K562 (cell line): ENCODE results near the gene FIBP. TPM values are rescaled to one million over a fixed set of nuclear protein-coding genes. Genes with fewer than 3 reads are reported as not detected.
A peak's percentile ranks its signal among the peaks of the same experiment; 100 is the strongest.

Experiments
- ATAC-seq: fragments of 200-7000 bp; cut with Tn5 transposase; 3 replicates; pipeline ENCODE4 v1.9.1; 2020; ENCODE audit warnings: moderate library complexity
- BruUV-seq: library from RNA; stranded (reverse); fragments of 400-500 nt; replicated peaks from 2 replicates; lab custom pipeline; 2021; lab: Mats Ljungman, UMichigan
- CTCF ChIA-PET: fragments of 300-600 bp; formaldehyde crosslinking; extraction: SDS; loops from one replicate; lab custom pipeline; 2021; ENCODE audit warnings: low intra/inter-chr PET ratio; lab: Yijun Ruan, JAX
- POLR2A ChIA-PET: fragments of 300-600, 350-650 bp; sonication (Branson Sonifier 250); formaldehyde crosslinking; extraction: SDS; loops from one replicate; lab custom pipeline; 2021; ENCODE audit warnings: antibody characterized with exemption, inconsistent platforms; lab: Yijun Ruan, JAX
- DNase-seq, 4 experiments: peaks; one replicate each; pipeline versions ENCODE4 v3.0.0 to v3.0.0-alpha.2; 2011 to 2018; ENCODE audit warnings: low spot score in 3 of 4, mixed read lengths in 3 of 4; ENCODE audit errors: extremely low read depth in 1 of 4
- FAIRE-seq: peaks from 2 replicates; lab custom pipeline; 2011; peaks lifted over from hg19 to GRCh38; lab: Jason Lieb, UNC
- H2AFZ ChIP-seq: 2 replicates; pipeline ENCODE4 v1.6.0; 2011; ENCODE audit warnings: low read depth, low read length, control low read depth, inconsistent platforms
- H3K27ac ChIP-seq: fragments of 200-600 bp; 3 replicates; pipeline ENCODE4 v1.8.0; 2011; ENCODE audit warnings: low read depth, mild to moderate bottlenecking, control low read depth, inconsistent platforms, low read length, moderate library complexity, mixed read lengths; ENCODE audit errors: extremely low read depth
- H3K27me3 ChIP-seq, 2 experiments: fragments of 300-600 bp in 1 of 2; 2 replicates in 1 of 2; 3 replicates in 1 of 2; pipeline versions ENCODE4 v1.6.0 to v1.8.0; 2011; ENCODE audit warnings: inconsistent platforms in 2 of 2, low read length in 2 of 2, mild to moderate bottlenecking in 1 of 2, mixed read lengths in 1 of 2, moderate library complexity in 1 of 2; ENCODE audit not compliant: control insufficient read depth in 2 of 2, insufficient read depth in 2 of 2
- H3K36me3 ChIP-seq: fragments of 300-600 bp; 3 replicates; pipeline ENCODE4 v1.8.0; 2011; ENCODE audit warnings: mild to moderate bottlenecking, low read length, inconsistent platforms; ENCODE audit not compliant: control insufficient read depth, insufficient read depth
- H3K4me1 ChIP-seq, 2 experiments: fragments of 200-600 bp in 1 of 2; replicated peaks in 1 of 2; 2 replicates in 1 of 2; 3 replicates in 1 of 2; pipeline versions ENCODE4 v1.5.1 to v1.8.0; 2011; ENCODE audit warnings: inconsistent platforms in 2 of 2, low read length in 2 of 2, mild to moderate bottlenecking in 1 of 2, mixed read lengths in 1 of 2, moderate library complexity in 1 of 2; ENCODE audit not compliant: control insufficient read depth in 2 of 2, insufficient read depth in 2 of 2
- H3K4me2 ChIP-seq: 2 replicates; pipeline ENCODE4 v1.6.1; 2011; ENCODE audit warnings: low read length, control low read depth, inconsistent platforms, mixed read lengths; ENCODE audit not compliant: insufficient read depth
- H3K4me3 ChIP-seq: fragments of 200-600 bp; sonication (generic), shearing (Covaris generic); 2 replicates; pipeline ENCODE4 v1.5.1; 2016; ENCODE audit warnings: control low read depth, inconsistent platforms
- H3K79me2 ChIP-seq: fragments of 200-600 bp; 3 replicates; pipeline ENCODE4 v1.8.0; 2011; ENCODE audit warnings: low read length, inconsistent platforms; ENCODE audit not compliant: control insufficient read depth, insufficient read depth
- H3K9ac ChIP-seq, 2 experiments: 2 replicates each; pipeline versions ENCODE4 v1.6.0 to v1.6.1; 2011; ENCODE audit warnings: low read depth in 2 of 2, low read length in 2 of 2, control low read depth in 1 of 2, inconsistent platforms in 1 of 2, mild to moderate bottlenecking in 1 of 2, mixed read lengths in 1 of 2; ENCODE audit not compliant: insufficient read depth in 1 of 2
- H3K9me1 ChIP-seq: one replicate; pipeline ENCODE4 v1.6.0; 2011; ENCODE audit warnings: inconsistent platforms, mild to moderate bottlenecking, low read length, moderate library complexity; ENCODE audit not compliant: control insufficient read depth, insufficient read depth
- H3K9me3 ChIP-seq: replicated peaks from 2 replicates; pipeline ENCODE4 v1.5.1; 2011; ENCODE audit warnings: low read depth, low read length, inconsistent platforms; ENCODE audit not compliant: control insufficient read depth, insufficient read depth
- H4K20me1 ChIP-seq: replicated peaks from 2 replicates; pipeline ENCODE4 v1.6.1; 2011; ENCODE audit warnings: low read length, inconsistent platforms, mixed read lengths; ENCODE audit not compliant: control insufficient read depth, insufficient read depth
- CBX1 ChIP-seq: sonication (generic); IDR thresholded peaks from 2 replicates; pipeline ENCODE4 v1.6.1; 2016; ENCODE audit warnings: antibody characterized with exemption, low read depth, mild to moderate bottlenecking
- CC2D1A ChIP-seq: fragments of 450-650 bp; IDR thresholded peaks from 2 replicates; pipeline ENCODE4 v1.6.1; 2017; ENCODE audit warnings: mild to moderate bottlenecking
- CHD4 ChIP-seq: fragments of 200-600 bp; sonication (generic); IDR thresholded peaks from 3 replicates; pipeline ENCODE4 v1.6.1; 2012; ENCODE audit warnings: low read depth, mild to moderate bottlenecking, mixed read lengths, low read length, inconsistent platforms; ENCODE audit not compliant: insufficient read depth, insufficient replicate concordance, poor library complexity, severe bottlenecking
- FOXJ2 ChIP-seq: fragments of 200-800 bp; sonication (Bioruptor generic); IDR thresholded peaks from 2 replicates; pipeline ENCODE4 v1.6.1; 2016; ENCODE audit warnings: missing genetic modification characterization, missing compliant biosample characterization
- REST ChIP-seq, 2 experiments: fragments of 450-650 bp; formaldehyde crosslinking in 1 of 2; IDR thresholded peaks; 2 replicates each; pipeline versions ENCODE4 v1.4.0 to v1.6.1; 2014 to 2020; ENCODE audit warnings: mild to moderate bottlenecking in 2 of 2, borderline replicate concordance in 1 of 2, low read depth in 1 of 2
- SOX6 ChIP-seq: fragments of 450-650 bp; IDR thresholded peaks from 2 replicates; pipeline ENCODE4 v1.6.1; 2014; ENCODE audit warnings: mild to moderate bottlenecking
- ZFP91 ChIP-seq: sonication (generic); formaldehyde crosslinking; IDR thresholded peaks from 2 replicates; pipeline ENCODE4 v1.8.0; 2022; ENCODE audit warnings: mild to moderate bottlenecking, missing genetic modification reagents
- ZNF121 ChIP-seq: sonication (generic); formaldehyde crosslinking; conservative IDR thresholded peaks from 2 replicates; pipeline ENCODE4 v1.8.0; 2022; ENCODE audit warnings: missing genetic modification reagents
- WGBS: fragments of 100-300 bp; shearing (Covaris generic); methylation state at CpG from one replicate; pipeline ENCODE4 v1.1.6; 2016; ENCODE audit warnings: low coverage, mixed read lengths; ENCODE audit not compliant: insufficient coverage; ENCODE audit errors: missing lambda C conversion rate; 5-methylcytosine and 5-hydroxymethylcytosine counted together
- in situ Hi-C: fragments of 300-500 bp; cut with MboI; formaldehyde crosslinking; loops from 4 replicates; pipeline ENCODE4 v1.15.0; 2018; ENCODE audit warnings: inconsistent platforms, mixed read lengths
- intact Hi-C: fragments of 100-400 bp; cut with micrococcal nuclease; formaldehyde crosslinking; loops from 2 replicates; pipeline ENCODE4 v1.14.2; 2022
- polyA plus RNA-seq, 8 experiments: library from polyadenylated mRNA; depleted of rRNA in 4 of 8; stranded (reverse) in 5 of 8; unstranded in 3 of 8; fragments of >200 nt; fragmentation: Nextera tagmentation in 2 of 8; fragmentation: Illumina TruSeq in 1 of 8; extraction: Ambion mirVana in 2 of 8; extraction: Trizol in 1 of 8; gene quantifications; 2 replicates each; pipeline versions ENCODE4 v1.2.1 to v1.2.3, GENCODE V29; 2011 to 2014; ENCODE audit warnings: inconsistent platforms in 1 of 8, missing spikeins in 1 of 8
- total RNA-seq, 7 experiments: library from RNA; depleted of rRNA in 6 of 7; stranded (reverse); fragments of >200 nt in 6 of 7; fragmentation: Illumina TruSeq in 2 of 7; extraction: Trizol in 2 of 7; gene quantifications; 2 replicates each; pipeline versions ENCODE4 v1.2.1 to v1.2.3, GENCODE V29; 2011 to 2021; ENCODE audit warnings: low replicate concordance in 1 of 7
- TF ChIP-seq, protein P1 (sequence below): fragments of 250-450 bp; sonication (Bioruptor Pico); IDR thresholded peaks from 2 replicates; pipeline ENCODE4 v1.5.0; 2021

The FIBP gene
- total and polyA plus RNA-seq, 9 of the 15 experiments (the other 6 are each of a cell fraction or from before 2014, with no cell fraction given) = 41.2 to 79.2 (median 48.6) TPM

DNA sequence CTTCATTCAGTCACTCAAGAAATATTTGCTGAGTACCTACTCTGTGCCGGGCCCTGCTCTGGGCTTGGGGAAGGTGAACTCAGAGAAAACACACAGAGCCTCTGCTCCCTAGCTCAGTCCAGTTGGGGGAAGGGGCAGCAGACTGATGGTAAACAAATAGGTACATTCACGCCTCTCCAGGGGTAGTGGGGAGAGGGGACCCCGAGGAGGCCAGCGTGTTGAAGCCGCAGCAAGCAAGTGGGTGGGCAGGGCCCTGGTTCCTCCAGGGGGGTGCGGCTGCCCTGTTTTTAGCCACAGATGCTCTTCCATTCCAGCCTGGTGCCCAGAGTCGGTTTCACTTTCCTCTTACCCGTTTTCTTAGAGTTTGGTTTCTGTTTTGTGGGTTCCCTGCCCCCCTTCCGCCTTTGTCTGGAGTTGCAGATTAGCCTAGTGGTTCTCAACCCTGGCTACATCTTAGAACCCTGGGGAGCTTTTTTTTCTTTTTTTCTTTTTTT, 39.7 kb upstream of the FIBP start (continued):
- TF ChIP-seq ZFP91 = no peak
- no peak for TF ChIP-seq CC2D1A

GRCh38 chr11:65925397-65925796, 37.1 kb upstream of the FIBP start:
- no peak overlapping the region for H3K4me3 ChIP-seq
- CTCF ChIA-PET = no interaction called here
- intact Hi-C loops = no loop called here
- FAIRE-seq = no peak
- H2AFZ ChIP-seq = no peak overlapping the region
- H3K27me3 ChIP-seq = no peaks in the 10 kb centered on the region
- H3K79me2 ChIP-seq = peaks cover 2% of the 10 kb centered on the region; the same call in 1 of the 3 replicates
- H4K20me1 ChIP-seq = no peaks in the 10 kb centered on the region
- BruUV-seq = no TSS peak
- TF ChIP-seq ZNF121 (CRISPR knock-in tag) = no peak
- peak; percentile 28 for TF ChIP-seq REST (IDR thresholded peaks at IDR 0.05; ENCODE audit: borderline replicate concordance)
- no peak for TF ChIP-seq REST (CRISPR knock-in tag; IDR thresholded peaks at IDR 0.05; ENCODE audit: low read depth)
- TF ChIP-seq CBX1 = no peak
- no peak for TF ChIP-seq SOX6
- TF ChIP-seq, protein P1, sequence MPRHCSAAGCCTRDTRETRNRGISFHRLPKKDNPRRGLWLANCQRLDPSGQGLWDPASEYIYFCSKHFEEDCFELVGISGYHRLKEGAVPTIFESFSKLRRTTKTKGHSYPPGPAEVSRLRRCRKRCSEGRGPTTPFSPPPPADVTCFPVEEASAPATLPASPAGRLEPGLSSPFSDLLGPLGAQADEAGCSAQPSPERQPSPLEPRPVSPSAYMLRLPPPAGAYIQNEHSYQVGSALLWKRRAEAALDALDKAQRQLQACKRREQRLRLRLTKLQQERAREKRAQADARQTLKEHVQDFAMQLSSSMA (CRISPR knock-in tag) = no peak
- no peak for TF ChIP-seq CHD4
- no peak for TF ChIP-seq FOXJ2 (tag)
- H3K4me1 ChIP-seq = peaks cover 15 to 40% of the 10 kb centered on the region in 2 experiments
- no peak overlapping the region for H3K27ac ChIP-seq
- H3K4me2 ChIP-seq = no peak overlapping the region
- no peaks in the 10 kb centered on the region for H3K9me3 ChIP-seq
- no peak for DNase-seq
- peaks cover 20% of the 10 kb centered on the region; the same call in 1 of the 3 replicates for H3K36me3 ChIP-seq
- POLR2A ChIA-PET = interaction anchor here (0.7 to 1.6 kb wide), 3 partner anchors 33 to 260 kb away, joined by 3 to 5 read pairs (median 3); no protein-coding TSS in a partner anchor
- ATAC-seq = no peak
- no peaks in the 10 kb centered on the region for H3K9me1 ChIP-seq
- WGBS = 15% methylated on average over 2 of the region's 2 CpGs
- in situ Hi-C loops = no loop called here
- H3K9ac ChIP-seq = no peak overlapping the region
